D721Med (cell line): Measurements from ENCODE around the gene XG.
"Not testable (repeated sequence)": the region's sequence is repeated elsewhere in the genome, so short reads cannot be mapped to it uniquely, and the experiment has no call there.

Experiments used
- DNase-seq: peaks from one replicate; pipeline ENCODE4 v3.0.0; 2011; ENCODE audit warnings: low spot score; ENCODE audit not compliant: insufficient read length
- FAIRE-seq: peaks from 2 replicates; lab custom pipeline; 2011; peaks lifted over from hg19 to GRCh38; lab: Jason Lieb, UNC
- TF ChIP-seq, protein P1 (sequence below): IDR thresholded peaks from 2 replicates; pipeline ENCODE4 v1.5.1; 2012; ENCODE audit warnings: mild to moderate bottlenecking, control low read depth; ENCODE audit not compliant: insufficient read depth; ENCODE audit errors: missing control alignments

Gene XG

DNA sequence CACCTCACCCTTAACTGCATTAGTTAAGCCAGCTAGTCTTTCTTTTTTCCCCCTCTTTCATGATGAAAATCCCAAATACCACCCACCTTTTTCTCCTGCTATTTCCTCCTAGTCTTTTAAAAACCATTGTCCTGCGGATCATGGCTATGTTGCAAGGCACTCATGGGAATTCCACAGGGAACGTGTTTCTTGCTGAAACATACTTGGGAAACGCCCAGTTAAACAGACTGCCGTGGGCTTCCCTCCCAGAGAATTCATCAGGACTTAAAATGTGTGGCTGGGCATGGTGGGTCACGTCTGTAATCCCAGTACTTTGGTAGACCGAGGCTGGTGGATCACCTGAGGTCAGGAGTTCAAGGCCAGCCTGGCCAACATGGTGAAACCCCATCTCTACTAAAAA lies 32.2 kb downstream of the XG start:
- TF ChIP-seq, protein P1, sequence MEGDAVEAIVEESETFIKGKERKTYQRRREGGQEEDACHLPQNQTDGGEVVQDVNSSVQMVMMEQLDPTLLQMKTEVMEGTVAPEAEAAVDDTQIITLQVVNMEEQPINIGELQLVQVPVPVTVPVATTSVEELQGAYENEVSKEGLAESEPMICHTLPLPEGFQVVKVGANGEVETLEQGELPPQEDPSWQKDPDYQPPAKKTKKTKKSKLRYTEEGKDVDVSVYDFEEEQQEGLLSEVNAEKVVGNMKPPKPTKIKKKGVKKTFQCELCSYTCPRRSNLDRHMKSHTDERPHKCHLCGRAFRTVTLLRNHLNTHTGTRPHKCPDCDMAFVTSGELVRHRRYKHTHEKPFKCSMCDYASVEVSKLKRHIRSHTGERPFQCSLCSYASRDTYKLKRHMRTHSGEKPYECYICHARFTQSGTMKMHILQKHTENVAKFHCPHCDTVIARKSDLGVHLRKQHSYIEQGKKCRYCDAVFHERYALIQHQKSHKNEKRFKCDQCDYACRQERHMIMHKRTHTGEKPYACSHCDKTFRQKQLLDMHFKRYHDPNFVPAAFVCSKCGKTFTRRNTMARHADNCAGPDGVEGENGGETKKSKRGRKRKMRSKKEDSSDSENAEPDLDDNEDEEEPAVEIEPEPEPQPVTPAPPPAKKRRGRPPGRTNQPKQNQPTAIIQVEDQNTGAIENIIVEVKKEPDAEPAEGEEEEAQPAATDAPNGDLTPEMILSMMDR: no peak
- FAIRE-seq (no peak), DNase-seq (no peak)

DNA sequence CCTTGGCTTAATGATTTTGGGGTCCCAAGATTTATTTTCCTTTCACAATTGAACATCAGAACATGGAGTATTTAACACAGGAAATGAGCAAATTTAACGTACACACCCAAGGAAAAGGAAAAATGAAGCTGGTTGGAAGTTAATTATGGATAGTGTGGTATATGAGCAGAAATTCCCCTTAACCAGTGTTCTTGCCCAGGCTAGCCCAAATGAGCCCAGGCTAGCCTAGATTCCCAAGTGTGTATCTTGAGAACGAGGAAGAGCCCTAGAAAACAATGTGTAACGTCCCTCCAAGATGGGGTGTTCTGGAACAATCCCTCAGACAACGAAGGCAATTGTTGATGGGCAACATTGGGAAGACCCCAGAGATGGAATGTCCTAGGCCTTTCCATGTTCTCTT lies 33.7 kb downstream of the XG start:
- DNase-seq (no peak), FAIRE-seq (no peak)
- TF ChIP-seq, protein P1: no peak

DNA sequence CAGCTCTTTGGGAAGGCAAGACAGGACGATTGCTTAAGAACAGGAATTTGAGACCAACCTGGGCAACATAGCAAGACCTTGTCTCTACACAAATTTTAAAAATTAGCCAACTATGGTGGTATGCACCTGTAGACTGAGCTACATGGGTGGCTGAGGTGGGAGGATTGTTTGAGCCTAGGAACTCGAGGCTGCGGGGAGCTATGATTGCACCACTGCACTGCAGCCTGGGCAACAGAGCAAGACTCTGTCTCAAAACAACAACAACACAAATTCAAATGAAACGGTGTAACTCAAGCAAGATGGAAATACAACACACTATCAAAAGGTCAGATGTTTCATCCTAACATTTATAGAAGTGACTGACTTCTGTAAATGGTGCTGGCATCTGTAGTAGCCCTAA lies 37.1 kb downstream of the XG start:
- no peak for FAIRE-seq

DNA sequence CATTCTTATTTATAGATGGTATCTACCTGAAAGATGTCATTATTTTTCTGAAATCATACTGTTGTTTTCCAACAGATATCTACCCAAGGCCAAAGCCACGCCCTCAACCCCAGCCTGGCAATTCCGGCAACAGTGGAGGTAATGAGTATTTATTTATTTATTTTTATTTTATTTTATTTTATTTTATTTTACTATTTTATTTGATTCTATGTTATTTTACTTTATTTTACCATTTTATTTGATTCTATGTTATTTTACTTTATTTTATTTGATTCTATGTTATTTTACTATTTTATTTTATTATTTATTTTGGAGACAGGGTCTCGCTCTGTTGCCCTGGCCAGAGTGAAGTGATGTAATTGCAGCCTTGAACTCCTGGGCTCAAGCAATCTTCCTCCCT lies 37.7 kb downstream of the XG start:
- DNase-seq (no peak), FAIRE-seq (no peak)
- TF ChIP-seq, protein P1: no peak

More for the DNA sequence above, 37.1 kb downstream of the XG start:
- no peak for DNase-seq
- TF ChIP-seq, protein P1: no peak

DNA sequence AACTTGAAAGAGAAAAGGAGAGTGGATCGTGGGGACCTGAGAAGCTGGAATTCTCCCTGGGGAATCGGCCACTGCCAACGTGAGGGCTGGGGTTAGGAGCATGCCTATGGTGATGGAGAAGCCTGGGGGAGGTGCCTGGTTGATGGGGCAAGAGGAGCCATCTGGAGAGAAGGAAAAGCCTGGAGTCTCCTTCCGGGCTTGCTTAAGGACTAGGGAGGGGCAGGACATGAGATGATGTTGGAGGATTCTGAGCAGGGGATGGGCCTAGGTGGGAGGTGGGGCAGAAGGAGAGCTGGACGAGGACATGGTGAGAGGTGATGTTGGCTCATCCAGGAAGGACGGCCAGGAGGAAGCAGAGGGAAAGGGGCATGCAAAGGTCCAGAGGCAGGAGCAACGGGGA lies 41.9 kb downstream of the XG start:
- DNase-seq (no peak), FAIRE-seq (no peak)
- TF ChIP-seq, protein P1: no peak

DNA sequence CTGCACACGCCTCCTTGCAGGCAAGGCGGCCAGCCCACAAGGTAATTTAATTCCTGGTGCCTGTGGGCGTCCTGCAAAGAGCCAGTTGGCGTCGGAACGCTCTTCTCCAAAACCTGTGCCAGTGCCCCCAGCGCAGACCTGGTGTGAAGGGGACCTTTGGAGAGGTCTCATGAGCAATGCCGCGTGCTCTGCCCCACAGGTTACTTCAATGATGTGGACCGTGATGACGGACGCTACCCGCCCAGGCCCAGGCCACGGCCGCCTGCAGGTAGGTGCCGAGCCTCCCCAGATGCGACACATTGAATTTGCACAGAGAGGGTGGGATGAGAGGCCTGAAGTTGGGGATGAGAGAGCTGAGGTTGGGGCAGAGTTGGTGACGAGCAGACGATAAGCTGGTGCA lies 42.5 kb downstream of the XG start:
- TF ChIP-seq, protein P1: no peak
- DNase-seq (no peak), FAIRE-seq (no peak)

DNA sequence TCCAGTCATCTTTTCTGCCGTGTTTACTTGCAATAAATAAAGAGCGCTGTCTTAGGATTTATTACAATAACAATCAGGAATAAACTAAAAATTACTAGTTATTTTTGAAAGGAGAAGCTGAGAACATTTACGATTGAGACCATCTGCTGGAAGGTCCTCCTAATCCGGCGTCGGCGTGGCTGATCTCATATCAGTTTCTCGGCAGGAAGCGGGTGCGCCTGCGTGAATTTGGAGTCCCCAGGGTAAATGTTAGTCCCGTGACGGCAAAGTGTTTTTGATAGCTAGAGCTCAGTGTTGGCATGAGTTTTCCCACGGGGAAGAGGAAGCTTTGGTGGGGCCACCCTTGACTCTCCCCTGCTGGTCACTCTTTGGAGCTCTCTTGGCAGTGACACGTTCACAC lies 45.0 kb downstream of the XG start:
- FAIRE-seq, DNase-seq: not testable (repeated sequence)

DNA sequence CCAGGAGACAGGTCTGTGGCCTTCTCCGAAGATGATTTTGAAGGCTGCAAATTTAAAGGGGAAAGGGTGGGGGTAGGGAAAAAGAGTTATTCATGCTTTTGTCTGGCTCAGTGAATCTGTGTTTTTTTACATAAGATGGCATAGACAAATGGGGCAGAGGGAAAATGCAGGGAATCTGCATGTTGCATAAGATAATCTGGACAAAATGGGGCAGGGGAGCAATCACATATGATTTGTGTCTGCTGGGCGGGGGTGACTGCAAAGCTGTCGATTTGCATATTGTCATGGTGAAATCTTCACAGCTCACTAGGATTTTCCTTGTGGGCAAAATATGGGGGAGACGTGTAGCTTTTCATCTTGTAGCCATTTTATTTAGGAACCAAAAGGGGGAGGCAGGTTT lies 47.5 kb downstream of the XG start:
- FAIRE-seq: peak; percentile 60
- TF ChIP-seq, protein P1: no peak
- no peak for DNase-seq

DNA sequence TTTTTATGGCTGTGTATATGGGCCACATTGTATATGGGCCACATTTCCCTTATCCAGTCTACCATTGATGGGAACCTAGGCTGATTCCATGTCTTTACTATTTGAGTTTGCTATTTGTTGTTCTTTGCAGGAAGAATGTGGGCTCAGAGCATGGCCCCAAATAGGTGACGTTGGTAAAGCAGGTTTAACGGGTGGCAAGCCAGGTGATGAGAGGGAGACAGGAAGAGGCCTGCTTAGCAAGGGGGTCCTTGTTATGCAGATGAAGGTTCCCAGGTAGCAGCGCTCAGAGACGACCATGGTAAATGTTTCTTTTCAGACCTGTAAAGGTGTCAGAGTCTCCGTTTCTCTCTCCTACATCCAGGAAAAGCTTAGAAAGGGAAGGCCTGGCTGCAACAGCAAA lies 48.1 kb downstream of the XG start:
- not testable (repeated sequence) for DNase-seq, FAIRE-seq
